ENCODE measurements around the gene ZFAND3.

DNA sequence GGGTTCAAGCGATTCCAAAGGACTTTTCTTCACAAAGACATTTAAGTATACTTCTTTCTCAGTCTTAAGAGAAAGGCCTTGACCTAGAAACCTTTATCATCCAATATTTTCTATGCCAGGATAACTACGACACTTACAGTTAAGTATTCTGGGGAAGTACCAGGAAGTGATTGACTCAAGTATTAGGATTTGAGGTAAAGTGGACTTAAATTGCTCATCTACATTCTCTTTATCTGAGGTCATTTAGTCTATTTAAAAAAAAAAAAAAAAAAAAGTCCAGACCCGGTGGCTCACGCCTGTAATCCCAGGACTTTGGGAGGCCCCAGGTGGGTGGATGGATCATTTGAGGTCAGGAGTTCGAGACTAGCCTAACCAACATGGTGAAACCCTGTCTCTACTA is 114.7 kb downstream of the ZFAND3 start:
- TF ChIP-seq, protein P1, sequence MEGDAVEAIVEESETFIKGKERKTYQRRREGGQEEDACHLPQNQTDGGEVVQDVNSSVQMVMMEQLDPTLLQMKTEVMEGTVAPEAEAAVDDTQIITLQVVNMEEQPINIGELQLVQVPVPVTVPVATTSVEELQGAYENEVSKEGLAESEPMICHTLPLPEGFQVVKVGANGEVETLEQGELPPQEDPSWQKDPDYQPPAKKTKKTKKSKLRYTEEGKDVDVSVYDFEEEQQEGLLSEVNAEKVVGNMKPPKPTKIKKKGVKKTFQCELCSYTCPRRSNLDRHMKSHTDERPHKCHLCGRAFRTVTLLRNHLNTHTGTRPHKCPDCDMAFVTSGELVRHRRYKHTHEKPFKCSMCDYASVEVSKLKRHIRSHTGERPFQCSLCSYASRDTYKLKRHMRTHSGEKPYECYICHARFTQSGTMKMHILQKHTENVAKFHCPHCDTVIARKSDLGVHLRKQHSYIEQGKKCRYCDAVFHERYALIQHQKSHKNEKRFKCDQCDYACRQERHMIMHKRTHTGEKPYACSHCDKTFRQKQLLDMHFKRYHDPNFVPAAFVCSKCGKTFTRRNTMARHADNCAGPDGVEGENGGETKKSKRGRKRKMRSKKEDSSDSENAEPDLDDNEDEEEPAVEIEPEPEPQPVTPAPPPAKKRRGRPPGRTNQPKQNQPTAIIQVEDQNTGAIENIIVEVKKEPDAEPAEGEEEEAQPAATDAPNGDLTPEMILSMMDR (IDR thresholded peaks at IDR 0.05 in 2 of 3, conservative IDR thresholded peaks at IDR 0.05 in 1 of 3; ENCODE audit: borderline replicate concordance in 1 of 3, insufficient read depth in 1 of 3, low read depth in 2 of 3, low read length in 2 of 3), result no peak
- TF ChIP-seq YY1 (IDR thresholded peaks at IDR 0.05; ENCODE audit: extremely low read depth, insufficient replicate concordance, low read depth, low read length) (no peak), EZH2phosphoT487 (IDR thresholded peaks at IDR 0.05; ENCODE audit: borderline replicate concordance) (no peak), POLR2AphosphoS5 (IDR thresholded peaks at IDR 0.05; ENCODE audit: low read depth, low read length) (no peak), RAD21 (IDR thresholded peaks at IDR 0.05; ENCODE audit: low read depth) (no peak), SIN3A (IDR thresholded peaks at IDR 0.05; ENCODE audit: low read depth) (no peak)
- TF ChIP-seq, protein P2, sequence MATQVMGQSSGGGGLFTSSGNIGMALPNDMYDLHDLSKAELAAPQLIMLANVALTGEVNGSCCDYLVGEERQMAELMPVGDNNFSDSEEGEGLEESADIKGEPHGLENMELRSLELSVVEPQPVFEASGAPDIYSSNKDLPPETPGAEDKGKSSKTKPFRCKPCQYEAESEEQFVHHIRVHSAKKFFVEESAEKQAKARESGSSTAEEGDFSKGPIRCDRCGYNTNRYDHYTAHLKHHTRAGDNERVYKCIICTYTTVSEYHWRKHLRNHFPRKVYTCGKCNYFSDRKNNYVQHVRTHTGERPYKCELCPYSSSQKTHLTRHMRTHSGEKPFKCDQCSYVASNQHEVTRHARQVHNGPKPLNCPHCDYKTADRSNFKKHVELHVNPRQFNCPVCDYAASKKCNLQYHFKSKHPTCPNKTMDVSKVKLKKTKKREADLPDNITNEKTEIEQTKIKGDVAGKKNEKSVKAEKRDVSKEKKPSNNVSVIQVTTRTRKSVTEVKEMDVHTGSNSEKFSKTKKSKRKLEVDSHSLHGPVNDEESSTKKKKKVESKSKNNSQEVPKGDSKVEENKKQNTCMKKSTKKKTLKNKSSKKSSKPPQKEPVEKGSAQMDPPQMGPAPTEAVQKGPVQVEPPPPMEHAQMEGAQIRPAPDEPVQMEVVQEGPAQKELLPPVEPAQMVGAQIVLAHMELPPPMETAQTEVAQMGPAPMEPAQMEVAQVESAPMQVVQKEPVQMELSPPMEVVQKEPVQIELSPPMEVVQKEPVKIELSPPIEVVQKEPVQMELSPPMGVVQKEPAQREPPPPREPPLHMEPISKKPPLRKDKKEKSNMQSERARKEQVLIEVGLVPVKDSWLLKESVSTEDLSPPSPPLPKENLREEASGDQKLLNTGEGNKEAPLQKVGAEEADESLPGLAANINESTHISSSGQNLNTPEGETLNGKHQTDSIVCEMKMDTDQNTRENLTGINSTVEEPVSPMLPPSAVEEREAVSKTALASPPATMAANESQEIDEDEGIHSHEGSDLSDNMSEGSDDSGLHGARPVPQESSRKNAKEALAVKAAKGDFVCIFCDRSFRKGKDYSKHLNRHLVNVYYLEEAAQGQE (IDR thresholded peaks at IDR 0.05; ENCODE audit: low read depth), result no peak
- TF ChIP-seq, protein P3, sequence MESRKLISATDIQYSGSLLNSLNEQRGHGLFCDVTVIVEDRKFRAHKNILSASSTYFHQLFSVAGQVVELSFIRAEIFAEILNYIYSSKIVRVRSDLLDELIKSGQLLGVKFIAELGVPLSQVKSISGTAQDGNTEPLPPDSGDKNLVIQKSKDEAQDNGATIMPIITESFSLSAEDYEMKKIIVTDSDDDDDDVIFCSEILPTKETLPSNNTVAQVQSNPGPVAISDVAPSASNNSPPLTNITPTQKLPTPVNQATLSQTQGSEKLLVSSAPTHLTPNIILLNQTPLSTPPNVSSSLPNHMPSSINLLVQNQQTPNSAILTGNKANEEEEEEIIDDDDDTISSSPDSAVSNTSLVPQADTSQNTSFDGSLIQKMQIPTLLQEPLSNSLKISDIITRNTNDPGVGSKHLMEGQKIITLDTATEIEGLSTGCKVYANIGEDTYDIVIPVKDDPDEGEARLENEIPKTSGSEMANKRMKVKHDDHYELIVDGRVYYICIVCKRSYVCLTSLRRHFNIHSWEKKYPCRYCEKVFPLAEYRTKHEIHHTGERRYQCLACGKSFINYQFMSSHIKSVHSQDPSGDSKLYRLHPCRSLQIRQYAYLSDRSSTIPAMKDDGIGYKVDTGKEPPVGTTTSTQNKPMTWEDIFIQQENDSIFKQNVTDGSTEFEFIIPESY (IDR thresholded peaks at IDR 0.05; ENCODE audit: extremely low read depth, insufficient replicate concordance, low read length), result no peak
